Fibroblast of upper back skin (primary cell): ENCODE measurements around the gene AADAT.
"Not testable (repeated sequence)": the region's sequence is repeated elsewhere in the genome, so short reads cannot be mapped to it uniquely, and the experiment has no call there.

Experiments used
- DNase-seq: peaks from one replicate; pipeline ENCODE4 v3.0.0-alpha.2; 2013

The AADAT gene

DNA sequence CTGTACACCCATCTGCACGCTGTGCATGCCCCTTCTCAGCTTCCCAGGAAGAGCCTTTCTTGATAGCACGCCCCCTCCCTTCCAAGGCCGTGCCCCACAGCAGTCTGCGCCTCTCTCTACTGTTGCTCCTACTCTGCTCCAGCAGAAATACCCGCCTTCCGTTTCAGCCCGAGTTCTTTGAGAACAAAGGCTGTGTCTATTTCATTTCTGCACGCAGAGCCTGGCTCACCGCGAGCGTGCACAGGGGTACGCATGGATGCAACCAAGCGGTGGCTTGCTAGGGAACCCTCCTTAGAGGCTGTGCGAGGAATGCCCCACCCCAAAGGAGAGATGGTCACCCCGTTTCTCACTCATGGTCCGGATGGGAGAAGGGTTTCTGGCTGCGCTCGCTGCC, 485 bp downstream of the AADAT start:
- DNase-seq, result peak; percentile 52

DNA sequence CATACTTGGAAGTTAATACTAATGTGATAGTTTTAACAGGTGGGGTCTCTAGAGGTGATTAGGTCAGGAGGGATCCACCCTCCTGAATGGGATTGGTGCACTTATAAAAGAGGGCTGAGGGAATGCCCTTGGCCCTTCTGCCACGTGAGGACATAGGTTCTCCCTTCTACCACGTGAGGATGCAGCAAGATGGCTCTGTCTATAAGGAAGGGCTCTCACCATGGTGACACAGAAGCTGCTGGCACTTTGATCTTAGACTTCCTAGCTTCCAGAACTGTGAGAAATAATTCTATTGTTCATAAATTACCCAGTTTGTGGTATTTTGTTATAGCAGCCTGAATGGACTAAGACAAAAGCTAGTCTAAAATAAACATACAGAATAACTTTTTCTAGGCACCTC, 1.0 kb downstream of the AADAT start:
- DNase-seq, result no peak

DNA sequence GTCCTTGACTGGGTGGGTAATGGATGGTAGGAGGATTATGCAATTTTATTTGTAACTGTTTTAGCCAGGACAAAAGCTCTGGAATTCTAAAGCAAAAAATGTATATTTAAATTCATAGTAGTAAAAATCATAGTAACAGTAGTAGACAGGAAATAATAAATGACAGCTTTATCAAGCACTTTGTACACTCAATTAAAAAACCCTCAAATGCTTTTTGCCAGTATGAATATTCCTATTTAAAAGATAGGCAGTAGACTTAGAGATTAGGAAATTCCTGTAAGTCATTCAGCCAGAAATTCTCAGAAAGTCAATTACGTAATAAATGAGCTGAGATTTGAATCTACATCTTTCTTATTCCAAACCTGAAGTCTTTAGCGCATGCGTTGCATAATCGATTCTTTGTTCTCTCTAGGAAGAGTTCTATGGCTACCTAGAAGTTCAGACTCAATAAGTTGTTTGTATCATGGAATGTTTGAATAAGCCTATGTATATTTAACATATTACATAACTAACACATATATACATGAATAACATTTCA, 2.5 kb downstream of the AADAT start:
- peak; percentile 13 for DNase-seq

DNA sequence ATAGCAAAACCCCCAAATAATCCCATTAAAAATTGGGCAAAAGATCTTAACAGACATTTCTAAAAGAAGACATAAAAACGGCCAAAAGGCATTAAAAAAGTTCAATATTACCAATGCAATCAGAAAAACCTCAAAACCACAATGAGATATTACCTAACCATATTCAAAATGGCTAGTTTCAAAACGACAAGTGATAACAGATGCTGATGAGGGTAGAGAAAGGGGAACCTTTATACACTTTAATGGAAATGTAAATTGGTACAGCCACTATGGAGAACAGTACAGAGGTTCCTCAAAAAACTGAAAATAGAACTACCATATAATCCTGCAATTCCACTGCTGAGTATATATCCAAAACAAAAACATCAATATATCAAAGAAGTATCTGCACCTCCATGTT, 6.2 kb downstream of the AADAT start:
- DNase-seq, result no peak

DNA sequence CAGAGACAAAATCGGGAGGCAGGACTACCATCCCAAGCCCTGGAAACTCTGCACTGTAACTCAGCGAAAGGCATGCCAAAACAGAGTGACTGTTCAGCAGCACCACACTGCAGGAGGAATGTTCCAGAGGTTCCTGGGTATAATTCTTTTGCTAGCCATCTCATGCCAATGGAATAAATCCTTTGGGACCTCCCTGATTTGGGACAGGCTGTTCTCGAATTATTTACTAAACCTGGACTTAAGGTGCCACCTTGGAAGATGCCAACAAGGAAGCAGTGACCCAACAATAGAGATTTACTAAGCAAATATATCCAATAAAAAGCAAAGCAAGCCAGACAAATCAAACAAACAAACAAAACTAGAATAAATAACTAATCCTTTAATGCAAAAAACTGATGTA, 9.3 kb downstream of the AADAT start:
- DNase-seq, result no peak

DNA sequence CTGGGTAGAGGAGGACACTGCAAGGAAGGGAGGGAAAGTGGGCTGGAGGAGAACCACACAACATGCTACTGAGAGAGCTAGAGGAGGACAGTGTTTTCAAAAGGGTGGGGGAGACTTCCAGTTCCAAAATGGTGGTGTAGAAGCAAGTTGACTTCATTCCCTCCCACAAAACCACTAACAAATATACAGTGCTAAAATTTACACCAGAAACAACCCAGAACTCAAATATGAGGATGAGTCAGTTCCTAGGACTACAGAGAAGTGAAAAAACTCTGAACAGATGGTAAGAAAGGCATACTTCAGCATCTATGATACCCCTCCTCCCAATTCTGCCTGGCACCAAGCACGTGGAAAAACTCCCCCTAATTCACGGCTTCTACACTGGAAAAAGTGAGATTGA, 9.8 kb downstream of the AADAT start:
- DNase-seq, result peak; percentile 32

DNA sequence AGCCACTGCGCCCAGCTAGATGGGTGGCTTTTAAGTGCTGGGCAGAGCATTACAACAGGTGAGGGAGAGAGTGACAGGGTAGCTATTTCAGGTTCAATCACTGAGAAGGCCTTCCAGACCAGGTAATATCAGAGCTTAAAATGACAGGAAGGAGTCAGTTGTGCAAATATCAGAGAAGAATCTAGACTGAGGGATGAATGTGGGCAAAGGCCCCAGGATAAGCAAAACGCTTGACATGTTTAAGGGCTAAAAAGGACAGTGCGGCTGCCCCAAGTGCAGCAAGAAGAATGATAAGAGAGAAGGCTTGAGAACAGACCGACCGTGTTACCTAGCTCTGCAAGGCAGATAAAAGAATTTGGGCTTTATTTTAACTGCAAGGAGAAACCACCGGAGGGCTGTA, 18.6 kb downstream of the AADAT start:
- no peak for DNase-seq

DNA sequence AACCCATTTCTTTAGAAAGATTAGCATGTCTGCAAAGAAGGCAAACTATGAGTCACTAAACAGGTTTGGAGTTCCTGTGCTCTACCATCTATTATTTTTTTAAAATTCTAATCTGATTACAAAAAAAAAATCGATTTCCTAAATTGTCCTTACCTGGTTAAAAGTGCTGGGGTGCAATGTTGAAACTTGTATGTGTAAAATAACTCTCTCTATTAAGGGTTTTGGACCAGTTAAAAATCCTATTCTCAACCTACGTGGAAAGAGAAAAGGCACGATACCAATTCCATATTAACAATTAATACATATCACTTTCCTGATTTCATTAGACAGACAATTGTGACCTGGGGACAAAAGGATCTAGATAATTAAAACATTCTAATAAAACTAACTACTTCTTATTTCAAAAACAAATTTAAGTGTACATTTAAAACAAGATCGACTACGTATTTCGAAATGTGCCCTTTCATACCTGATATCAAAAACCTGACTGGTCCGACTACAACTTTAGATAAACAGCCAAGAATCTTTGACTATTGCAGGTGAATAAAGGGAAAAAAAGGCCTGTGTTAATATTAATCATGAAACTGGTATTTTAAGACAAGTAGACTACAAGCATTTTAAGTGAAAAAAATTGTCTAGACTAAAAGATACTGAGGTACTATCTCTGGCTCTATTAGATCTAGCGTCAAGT, 21.2 kb downstream of the AADAT start:
- DNase-seq, result no peak

DNA sequence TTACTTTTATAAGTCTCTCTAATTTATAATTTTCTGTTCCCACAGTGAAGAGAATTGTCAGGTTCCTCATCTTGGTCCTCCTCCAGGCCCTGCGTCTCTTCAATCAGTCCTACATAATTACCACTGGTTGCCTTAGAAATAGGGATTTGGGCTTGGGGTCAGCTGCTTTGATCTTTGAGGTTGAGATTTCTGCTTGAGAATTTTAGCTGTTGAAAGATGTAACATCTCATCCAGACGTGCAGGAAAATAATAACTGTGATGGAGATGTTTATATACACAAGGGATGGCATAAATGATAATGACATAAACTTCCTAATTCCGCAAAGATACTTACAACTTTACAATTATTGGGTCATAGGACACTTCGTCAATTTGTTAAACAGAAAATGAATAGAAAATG, 30.3 kb downstream of the AADAT start:
- DNase-seq, result no peak

DNA sequence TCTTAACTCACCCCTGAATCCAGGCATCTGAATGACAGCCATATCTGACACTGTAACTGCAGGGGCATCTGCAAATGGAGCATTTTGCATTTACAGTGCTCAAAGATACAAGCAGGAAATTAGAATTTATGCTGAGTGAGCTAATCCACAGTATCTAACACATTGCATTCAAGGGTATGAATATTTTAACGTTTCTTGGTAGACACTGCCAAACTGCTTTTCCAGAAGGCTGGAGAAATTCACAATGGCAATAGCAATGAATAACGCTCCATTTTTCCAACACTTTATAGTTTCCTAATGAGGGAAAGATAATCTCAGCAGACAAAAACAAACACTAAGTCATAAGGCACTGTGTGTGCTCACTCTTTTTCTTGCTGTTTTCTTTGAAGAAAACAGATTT, 30.9 kb downstream of the AADAT start:
- no peak for DNase-seq

DNA sequence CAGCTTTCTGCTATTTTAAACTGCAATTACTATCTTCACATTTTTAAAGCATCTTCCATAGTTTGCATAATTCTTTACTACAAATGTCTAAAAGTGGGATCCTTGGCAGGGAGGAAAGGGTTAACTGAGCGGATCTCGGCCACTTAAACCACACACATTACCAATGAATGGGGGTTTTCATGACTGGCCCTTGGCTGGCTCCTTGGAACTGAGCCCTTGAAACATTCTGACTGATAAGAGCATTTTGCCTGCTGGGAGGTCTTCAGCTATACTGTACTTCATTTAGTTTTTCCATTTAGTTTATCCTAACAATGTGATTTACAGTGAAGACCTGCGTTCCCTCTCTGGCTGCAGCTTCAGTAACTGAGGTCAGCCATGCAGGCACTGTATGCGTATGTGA, 31.9 kb downstream of the AADAT start:
- DNase-seq, result no peak

DNA sequence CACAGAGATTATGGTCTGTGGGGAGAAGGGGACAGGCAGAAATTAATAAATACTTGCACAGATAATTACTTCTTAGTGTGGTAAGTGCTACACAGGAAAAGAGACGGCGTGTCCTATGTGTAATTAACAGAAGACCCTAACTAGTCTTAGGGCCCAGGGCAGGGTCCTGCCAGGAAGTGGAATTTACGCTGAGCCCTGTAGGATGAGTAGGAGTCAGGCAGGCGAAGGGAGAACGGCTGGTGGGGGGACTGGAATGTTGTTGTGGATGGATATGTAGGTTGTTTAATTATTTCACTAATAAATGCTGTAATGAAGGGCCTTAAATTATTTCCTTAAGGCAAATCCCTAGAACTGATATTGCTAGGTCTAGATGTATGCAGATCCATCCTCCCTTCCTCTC, 36.8 kb downstream of the AADAT start:
- DNase-seq, result no peak

DNA sequence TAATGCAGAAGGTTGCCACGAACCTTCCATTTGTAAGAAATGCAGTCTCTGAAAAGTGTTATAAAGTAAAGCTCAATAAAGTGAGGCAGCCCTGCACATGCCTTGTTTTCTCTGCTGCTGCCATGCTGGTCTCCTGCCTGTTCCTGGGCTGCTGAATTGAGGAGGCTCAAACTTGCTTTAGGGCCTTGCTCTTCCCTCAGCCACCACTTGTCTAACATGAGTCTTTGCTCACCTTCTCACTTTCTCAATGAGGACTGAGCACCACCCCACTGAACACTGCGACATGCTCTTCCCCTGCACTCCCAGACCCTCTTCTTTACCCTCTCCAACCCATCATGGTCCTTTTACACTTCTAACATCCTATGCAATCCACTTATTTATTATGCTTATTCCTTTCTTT, 38.4 kb downstream of the AADAT start:
- no peak for DNase-seq

DNA sequence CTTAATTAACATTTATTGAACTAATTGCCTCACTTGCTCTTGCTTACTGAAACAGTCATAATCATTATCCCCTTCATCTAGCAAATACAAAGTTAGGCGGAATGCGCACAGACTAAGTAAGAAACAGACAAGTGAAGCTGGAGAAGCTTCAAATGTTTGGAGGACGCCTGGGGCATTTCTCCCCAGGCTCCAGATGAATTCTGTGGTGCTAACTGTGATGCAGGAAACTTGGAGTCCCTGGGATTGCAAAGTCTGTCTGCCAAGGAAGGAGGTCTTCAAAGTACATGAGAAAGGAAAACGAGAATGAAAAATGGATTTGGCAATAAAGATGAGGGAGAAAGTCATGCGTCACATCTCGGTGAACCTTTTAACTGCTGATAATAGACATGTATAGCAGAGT, 40.0 kb downstream of the AADAT start:
- no peak for DNase-seq

DNA sequence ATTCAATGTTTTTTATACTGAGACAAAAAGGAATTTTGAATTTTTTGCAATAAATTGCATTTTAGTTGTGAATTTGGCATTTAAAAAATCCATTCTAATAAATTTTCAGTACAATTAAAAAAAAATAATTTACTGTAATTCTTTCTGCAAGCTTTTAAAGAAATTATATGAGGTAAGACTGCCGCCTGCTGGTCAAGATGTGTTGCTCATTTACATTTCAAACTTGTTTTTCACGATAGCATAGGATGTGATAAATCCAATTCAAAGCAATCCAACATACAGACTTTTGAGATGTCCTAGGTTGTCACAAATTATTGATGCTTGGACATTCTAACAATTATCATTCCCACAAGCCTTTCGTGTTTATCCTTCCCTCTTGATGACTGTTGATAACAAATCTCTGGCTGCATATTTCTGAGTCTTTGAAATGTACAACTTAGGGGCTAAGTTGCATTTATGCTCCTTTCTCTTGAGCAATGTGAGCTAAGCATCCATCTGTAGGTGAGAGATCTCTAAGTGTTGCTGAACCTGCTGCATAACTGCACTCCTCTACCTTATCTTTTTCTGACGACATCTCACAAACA, 41.9 kb downstream of the AADAT start:
- DNase-seq, result peak; percentile 66

DNA sequence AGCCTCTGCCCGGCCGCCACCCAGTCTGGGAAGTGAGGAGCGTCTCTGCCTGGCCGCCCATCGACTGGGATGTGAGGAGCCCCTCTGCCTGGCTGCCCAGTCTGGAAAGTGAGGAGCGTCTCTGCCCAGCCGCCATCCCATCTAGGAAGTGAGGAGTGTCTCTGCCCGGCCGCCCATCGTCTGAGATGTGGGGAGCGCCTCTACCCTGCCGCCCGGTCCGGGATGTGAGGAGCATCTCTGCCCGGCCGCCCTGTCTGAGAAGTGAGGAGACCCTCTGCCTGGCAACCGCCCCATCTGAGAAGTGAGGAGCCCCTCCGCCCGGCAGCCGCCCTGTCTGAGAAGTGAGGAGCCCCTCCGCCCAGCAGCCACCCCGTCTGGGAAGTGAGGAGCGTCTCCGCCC, 43.6 kb downstream of the AADAT start:
- DNase-seq, result not testable (repeated sequence)

DNA sequence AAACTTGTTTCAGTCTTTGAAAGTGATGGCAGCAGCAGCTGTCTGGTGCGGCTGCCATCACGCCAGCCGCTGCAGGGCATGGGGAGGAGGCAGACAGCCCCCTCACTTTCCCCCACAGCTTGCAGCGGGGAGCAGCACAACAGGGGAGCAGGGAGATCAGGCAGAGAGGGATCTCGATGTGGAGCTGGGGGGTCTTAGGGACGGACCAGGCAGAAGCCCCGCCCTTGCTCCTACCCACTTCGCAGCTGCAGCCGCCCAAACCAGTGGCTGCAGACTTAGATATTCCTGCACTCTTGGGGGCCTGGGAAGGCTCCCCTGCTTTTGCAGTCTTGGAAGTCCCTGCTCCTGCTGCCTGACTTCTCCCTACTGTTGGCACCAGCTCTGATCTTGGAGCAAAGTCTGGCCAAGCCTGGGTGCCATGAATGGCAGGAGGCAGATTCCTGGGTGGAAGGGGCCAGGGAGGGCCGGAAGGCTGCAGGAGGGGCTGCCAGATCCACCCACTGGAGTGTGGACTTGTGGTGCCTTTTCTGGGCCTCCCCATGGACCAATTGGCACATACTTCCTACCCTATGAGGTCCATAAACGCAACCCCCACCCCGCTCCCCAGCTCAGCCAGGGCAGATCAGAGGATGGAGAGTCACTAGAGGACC, 49.6 kb downstream of the AADAT start:
- DNase-seq, result no peak

DNA sequence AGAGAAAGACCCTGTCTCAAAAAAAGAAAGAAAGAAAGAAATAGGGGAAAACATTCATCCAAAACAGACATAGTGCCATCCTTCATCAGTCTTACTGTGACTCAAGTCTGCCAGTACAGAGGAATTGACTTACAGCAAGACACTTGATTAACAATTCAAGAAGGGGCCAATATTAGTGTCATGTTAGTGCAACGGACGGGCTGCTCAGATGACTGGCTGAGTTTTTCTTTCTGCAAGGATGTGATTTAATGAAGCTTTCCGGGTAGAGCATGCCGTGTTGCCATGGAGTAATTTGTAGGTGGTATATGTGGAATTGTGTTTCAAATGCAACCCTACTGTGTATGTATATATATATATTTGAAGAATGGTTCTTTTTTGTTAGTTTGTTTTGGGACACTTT, 51.0 kb downstream of the AADAT start:
- no peak for DNase-seq

DNA sequence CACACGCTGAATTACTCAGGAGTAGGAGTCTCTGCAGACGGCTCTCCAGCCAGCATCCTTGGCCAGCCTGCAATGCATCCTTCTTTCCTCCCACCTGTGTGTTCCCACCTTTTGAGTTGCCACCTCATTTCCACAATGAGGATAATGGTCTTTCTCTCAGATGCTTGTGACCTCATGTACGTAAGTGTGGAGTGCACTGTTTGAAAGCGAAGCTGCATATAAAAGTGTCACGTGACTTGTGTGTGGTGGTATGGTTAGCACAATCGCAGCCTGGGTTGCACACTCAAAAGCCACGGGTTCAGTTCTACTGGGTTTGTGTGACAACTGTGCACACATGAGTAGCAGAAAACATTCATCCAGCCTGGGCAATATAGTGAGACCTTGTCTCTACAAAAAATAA, 51.5 kb downstream of the AADAT start:
- no peak for DNase-seq

DNA sequence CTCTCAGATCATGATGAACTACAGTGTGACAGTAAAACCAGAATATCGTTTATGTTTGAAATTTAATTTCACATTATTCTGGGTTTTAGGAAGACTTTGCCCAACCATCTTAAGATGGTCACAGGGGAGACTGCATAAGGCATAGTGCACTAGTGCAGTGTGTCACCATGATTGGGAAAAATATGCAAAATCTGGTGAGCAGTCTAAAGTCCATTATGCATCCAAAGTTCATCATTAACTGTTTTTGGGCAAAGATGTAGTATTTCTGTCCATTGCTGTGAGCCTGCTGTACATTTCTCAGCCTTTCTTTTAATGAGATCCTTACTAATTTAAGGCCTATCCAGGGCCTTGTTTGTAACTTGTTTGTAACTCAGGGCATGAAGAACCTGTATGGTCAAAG, 52.3 kb downstream of the AADAT start:
- no peak for DNase-seq

DNA sequence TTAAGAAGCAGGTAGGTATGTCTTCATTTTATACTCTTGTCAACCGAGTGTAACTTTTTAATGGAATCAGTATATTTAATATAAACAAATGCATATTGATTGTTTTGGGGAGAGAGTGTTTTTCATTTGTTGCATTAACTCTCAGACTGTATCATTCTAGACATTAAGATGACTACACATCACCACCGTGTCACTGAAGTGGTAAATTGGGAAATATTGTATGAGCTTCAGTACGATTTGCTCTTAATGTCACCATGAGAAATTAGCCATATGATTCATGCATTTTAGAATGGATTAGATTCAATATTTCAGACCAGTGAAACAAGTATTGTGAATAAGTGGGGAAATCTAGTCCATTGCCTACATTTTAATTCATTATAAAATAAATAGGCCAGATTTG, 53.9 kb downstream of the AADAT start:
- DNase-seq, result no peak

DNA sequence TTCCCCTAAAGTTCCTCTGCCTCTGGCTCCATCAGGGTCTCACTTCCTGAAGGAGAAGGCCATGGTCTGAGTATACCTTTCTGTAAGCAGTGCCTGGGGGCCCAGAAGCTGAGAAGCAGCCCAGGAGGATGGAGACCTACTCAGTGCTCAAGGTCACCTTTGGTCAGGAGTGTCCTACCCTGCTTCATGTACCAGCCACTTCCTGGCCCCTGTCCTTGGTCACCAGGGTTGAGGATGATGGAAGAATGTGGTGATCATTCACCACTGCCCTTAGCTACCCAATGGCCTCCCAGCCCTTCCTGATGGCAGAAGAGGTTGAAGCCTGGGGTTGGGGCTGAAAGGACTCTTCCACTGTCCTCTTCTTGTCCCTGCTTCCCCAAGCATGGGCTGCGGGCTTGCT, 54.5 kb downstream of the AADAT start:
- DNase-seq, result no peak

DNA sequence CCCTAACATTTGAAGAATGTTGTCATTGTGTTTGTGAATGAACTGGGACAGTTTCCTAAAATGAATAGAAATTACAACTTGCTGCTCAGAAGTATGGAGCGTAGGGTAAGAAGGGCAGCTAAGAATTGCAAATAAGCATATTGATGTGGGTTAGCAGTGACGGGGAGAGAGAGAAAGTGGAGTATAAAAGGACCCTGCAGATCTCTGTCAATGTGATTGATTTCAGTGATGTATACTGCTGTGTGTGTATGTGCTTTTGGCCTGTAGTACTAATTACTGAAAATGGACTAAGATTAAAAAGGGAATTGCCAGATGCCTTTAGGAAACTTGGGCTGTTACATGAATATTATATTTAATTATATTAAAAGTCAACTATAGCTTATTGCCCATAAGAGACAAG, 55.8 kb downstream of the AADAT start:
- DNase-seq, result no peak

DNA sequence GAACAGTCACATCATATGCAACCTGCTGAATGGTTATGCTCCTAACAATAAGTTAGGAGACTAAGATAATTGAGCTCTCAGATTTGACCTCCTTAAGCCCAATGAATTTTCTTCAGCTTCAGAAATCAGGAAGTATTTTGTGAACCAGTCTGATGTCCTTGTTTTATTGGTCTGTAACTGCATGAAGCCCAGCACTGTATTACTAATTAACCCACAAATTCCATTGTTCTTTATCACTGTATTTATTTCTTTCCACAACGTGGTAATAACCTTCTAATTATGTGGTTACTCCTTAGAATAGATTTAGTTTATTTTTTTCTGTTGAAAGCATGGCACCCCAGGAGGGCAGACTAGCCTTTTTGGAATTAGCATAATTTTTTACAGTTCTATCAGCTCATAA, 59.6 kb downstream of the AADAT start:
- DNase-seq, result peak; percentile 8
